ENCODE data around the gene CRYBB2.
"Not testable (repeated sequence)": the region's sequence is repeated elsewhere in the genome, so short reads cannot be mapped to it uniquely, and the experiment has no call there.

DNA sequence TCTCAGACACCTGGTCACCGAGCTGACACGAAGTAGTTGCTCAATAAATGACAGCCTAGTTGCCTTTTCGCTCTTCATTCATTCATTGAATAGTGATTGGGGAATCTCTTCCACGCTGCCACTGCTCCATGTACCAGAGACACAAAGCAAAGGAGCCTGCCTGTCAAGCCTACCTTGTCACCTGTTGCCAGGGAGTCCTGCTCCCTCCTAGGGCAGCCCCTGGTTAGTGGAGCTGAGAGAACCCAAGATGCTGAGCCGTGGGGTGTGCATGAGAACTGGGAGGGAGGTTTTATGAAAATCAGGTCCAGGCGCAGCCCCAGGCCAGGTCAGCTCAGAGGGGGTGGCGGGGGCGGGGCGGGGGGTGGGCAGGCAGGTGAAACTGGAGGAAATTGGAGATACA is 18.6 kb downstream of the CRYBB2 start:
- TF ChIP-seq, protein P1, sequence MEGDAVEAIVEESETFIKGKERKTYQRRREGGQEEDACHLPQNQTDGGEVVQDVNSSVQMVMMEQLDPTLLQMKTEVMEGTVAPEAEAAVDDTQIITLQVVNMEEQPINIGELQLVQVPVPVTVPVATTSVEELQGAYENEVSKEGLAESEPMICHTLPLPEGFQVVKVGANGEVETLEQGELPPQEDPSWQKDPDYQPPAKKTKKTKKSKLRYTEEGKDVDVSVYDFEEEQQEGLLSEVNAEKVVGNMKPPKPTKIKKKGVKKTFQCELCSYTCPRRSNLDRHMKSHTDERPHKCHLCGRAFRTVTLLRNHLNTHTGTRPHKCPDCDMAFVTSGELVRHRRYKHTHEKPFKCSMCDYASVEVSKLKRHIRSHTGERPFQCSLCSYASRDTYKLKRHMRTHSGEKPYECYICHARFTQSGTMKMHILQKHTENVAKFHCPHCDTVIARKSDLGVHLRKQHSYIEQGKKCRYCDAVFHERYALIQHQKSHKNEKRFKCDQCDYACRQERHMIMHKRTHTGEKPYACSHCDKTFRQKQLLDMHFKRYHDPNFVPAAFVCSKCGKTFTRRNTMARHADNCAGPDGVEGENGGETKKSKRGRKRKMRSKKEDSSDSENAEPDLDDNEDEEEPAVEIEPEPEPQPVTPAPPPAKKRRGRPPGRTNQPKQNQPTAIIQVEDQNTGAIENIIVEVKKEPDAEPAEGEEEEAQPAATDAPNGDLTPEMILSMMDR (IDR thresholded peaks at IDR 0.05; ENCODE audit: insufficient read depth, low read length), result not testable (repeated sequence)
- TF ChIP-seq, protein P2, sequence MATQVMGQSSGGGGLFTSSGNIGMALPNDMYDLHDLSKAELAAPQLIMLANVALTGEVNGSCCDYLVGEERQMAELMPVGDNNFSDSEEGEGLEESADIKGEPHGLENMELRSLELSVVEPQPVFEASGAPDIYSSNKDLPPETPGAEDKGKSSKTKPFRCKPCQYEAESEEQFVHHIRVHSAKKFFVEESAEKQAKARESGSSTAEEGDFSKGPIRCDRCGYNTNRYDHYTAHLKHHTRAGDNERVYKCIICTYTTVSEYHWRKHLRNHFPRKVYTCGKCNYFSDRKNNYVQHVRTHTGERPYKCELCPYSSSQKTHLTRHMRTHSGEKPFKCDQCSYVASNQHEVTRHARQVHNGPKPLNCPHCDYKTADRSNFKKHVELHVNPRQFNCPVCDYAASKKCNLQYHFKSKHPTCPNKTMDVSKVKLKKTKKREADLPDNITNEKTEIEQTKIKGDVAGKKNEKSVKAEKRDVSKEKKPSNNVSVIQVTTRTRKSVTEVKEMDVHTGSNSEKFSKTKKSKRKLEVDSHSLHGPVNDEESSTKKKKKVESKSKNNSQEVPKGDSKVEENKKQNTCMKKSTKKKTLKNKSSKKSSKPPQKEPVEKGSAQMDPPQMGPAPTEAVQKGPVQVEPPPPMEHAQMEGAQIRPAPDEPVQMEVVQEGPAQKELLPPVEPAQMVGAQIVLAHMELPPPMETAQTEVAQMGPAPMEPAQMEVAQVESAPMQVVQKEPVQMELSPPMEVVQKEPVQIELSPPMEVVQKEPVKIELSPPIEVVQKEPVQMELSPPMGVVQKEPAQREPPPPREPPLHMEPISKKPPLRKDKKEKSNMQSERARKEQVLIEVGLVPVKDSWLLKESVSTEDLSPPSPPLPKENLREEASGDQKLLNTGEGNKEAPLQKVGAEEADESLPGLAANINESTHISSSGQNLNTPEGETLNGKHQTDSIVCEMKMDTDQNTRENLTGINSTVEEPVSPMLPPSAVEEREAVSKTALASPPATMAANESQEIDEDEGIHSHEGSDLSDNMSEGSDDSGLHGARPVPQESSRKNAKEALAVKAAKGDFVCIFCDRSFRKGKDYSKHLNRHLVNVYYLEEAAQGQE (IDR thresholded peaks at IDR 0.05; ENCODE audit: insufficient replicate concordance, low read depth), result not testable (repeated sequence)
- TF ChIP-seq POLR2AphosphoS5 (IDR thresholded peaks at IDR 0.05; ENCODE audit: low read depth), result not testable (repeated sequence)
